GM21360 (cell line): ENCODE data around the gene SYT1.
"Not testable (repeated sequence)": the region's sequence is repeated elsewhere in the genome, so short reads cannot be mapped to it uniquely, and the experiment has no call there.

Experiments used
- ATAC-seq: cut with Tn5 transposase; IDR thresholded peaks from one replicate; pipeline ENCODE4 v1.9.1; 2021; ENCODE audit warnings: mild to moderate bottlenecking, moderate library complexity; ENCODE audit not compliant: unreplicated experiment

SYT1 gene

GRCh38 chr12:79424109-79424721, 559.6 kb downstream of the SYT1 start:
- no peak for ATAC-seq

GRCh38 chr12:79426121-79426520, 561.5 kb downstream of the SYT1 start:
- ATAC-seq, result no peak

- ATAC-seq, result not testable (repeated sequence)
These were observed 562.2 kb downstream of the SYT1 start for GRCh38 chr12:79426744-79427143.

- no peak for ATAC-seq
These were observed 569.0 kb downstream of the SYT1 start for GRCh38 chr12:79433465-79434072.

- ATAC-seq, result no peak
These were observed 570.0 kb downstream of the SYT1 start for GRCh38 chr12:79434561-79434960.

- no peak for ATAC-seq
These were observed 571.2 kb downstream of the SYT1 start for GRCh38 chr12:79435742-79436141.

GRCh38 chr12:79438480-79439174, 574.1 kb downstream of the SYT1 start:
- no peak for ATAC-seq

GRCh38 chr12:79439175-79439825, 574.7 kb downstream of the SYT1 start:
- no peak for ATAC-seq

GRCh38 chr12:79441534-79441933, 577.0 kb downstream of the SYT1 start:
- ATAC-seq, result no peak

- no peak for ATAC-seq
These were observed 577.8 kb downstream of the SYT1 start for GRCh38 chr12:79442396-79442795.

- ATAC-seq, result no peak
These were observed 579.5 kb downstream of the SYT1 start for GRCh38 chr12:79444089-79444488.

GRCh38 chr12:79448816-79449215, 584.2 kb downstream of the SYT1 start:
- ATAC-seq, result no peak

- no peak for ATAC-seq
These were observed 586.8 kb downstream of the SYT1 start for GRCh38 chr12:79451365-79451764.

- no peak for ATAC-seq
These were observed 587.4 kb downstream of the SYT1 start for GRCh38 chr12:79451978-79452377.

- no peak for ATAC-seq
These were observed 588.3 kb downstream of the SYT1 start for GRCh38 chr12:79452906-79453305.

- ATAC-seq, result no peak
These were observed 589.2 kb downstream of the SYT1 start for GRCh38 chr12:79453820-79454219.

- no peak for ATAC-seq
These were observed 589.8 kb downstream of the SYT1 start for GRCh38 chr12:79454338-79454843.

GRCh38 chr12:79455286-79455685, 590.7 kb downstream of the SYT1 start:
- no peak for ATAC-seq

GRCh38 chr12:79482323-79482722, 617.7 kb downstream of the SYT1 start:
- ATAC-seq, result no peak

- ATAC-seq, result no peak
These were observed 618.3 kb downstream of the SYT1 start for GRCh38 chr12:79482921-79483320.

- no peak for ATAC-seq
These were observed 621.6 kb downstream of the SYT1 start for GRCh38 chr12:79486154-79486553.
